HepG2 (cell line): ENCODE results near the gene LRRC45.

ENCODE experiments used
- RFX3 ChIP-seq: IDR thresholded peaks from 2 replicates; pipeline ENCODE4 v1.6.1; 2016; ENCODE audit warnings: missing biosample characterization, missing genetic modification reagents
- ZNF720 ChIP-seq: sonication (generic); formaldehyde crosslinking; IDR thresholded peaks from 2 replicates; pipeline ENCODE4 v1.4.0; 2020; ENCODE audit warnings: missing genetic modification reagents

- TF ChIP-seq ZNF720 (CRISPR knock-in tag) = no peak
- no peak for TF ChIP-seq RFX3 (CRISPR knock-in tag)
Measured at GRCh38 chr17:82053556-82054263, 30.6 kb downstream of the LRRC45 start.
